SJCRH30 (cell line): Measurements from ENCODE around the gene RAB40C. TPM values are rescaled to one million over a fixed set of nuclear protein-coding genes. Genes with fewer than 3 reads are reported as not detected.

Experiments used
- DNase-seq, 2 experiments: peaks; one replicate each; pipeline ENCODE4 v3.0.0-alpha.2; 2015 to 2020
- H3K27ac ChIP-seq: fragments of 250-450 bp; sonication (Bioruptor Pico); 2 replicates; pipeline ENCODE4 v1.5.1; 2020; ENCODE audit warnings: mild to moderate bottlenecking, moderate library complexity
- H3K27me3 ChIP-seq: fragments of 250-450 bp; sonication (Bioruptor Pico); 2 replicates; pipeline ENCODE4 v1.5.1; 2020; ENCODE audit warnings: mild to moderate bottlenecking, moderate library complexity
- H3K36me3 ChIP-seq: fragments of 250-450 bp; sonication (Bioruptor Pico); 2 replicates; pipeline ENCODE4 v1.5.1; 2020; ENCODE audit warnings: mild to moderate bottlenecking, moderate library complexity
- H3K4me1 ChIP-seq: fragments of 250-450 bp; sonication (Bioruptor Pico); 2 replicates; pipeline ENCODE4 v1.5.1; 2020; ENCODE audit warnings: mild to moderate bottlenecking, moderate library complexity
- H3K4me3 ChIP-seq: fragments of 250-450 bp; sonication (Bioruptor Pico); 2 replicates; pipeline ENCODE4 v1.5.1; 2020; ENCODE audit warnings: mild to moderate bottlenecking, moderate library complexity
- H3K9me3 ChIP-seq: fragments of 250-450 bp; sonication (Bioruptor Pico); replicated peaks from 2 replicates; pipeline ENCODE4 v1.5.1; 2020; ENCODE audit warnings: mild to moderate bottlenecking, moderate library complexity
- total RNA-seq: library from RNA; depleted of rRNA; stranded (reverse); fragments of >200 nt; shearing (Covaris generic); gene quantifications from 2 replicates; pipeline ENCODE4 v1.2.3, GENCODE V29; 2014

RAB40C gene
- total RNA-seq, 1 experiment from 2014 or later = 14.4 TPM

DNA sequence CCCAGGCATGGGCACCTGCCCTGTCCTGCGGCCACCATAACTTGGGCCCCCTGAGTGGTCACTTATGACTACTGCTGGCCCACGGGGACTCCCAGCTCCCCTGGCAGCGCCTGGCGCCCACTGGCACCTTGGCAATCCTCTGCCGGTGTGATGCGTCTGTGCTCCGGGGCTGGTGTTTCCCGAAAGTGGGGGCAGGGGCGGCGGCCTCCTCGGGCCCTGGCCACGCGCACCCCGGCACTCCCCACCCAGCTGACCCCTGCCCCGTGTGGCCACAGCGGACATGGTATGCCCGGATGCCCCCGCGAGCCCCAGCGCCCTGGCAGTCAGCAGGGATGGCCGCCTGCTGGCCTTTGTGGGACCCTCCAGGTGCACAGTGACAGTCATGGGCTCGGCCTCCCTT lies 67.6 kb downstream of the RAB40C start:
- no peak overlapping the region for H3K27ac ChIP-seq
- H3K36me3 ChIP-seq = no peaks in the 10 kb centered on the region; the same call in 1 of the 2 replicates
- H3K27me3 ChIP-seq = no peaks in the 10 kb centered on the region
- no peak for DNase-seq
- no peaks in the 10 kb centered on the region for H3K9me3 ChIP-seq
- no peaks in the 10 kb centered on the region for H3K4me1 ChIP-seq
- H3K4me3 ChIP-seq = no peak overlapping the region

DNA sequence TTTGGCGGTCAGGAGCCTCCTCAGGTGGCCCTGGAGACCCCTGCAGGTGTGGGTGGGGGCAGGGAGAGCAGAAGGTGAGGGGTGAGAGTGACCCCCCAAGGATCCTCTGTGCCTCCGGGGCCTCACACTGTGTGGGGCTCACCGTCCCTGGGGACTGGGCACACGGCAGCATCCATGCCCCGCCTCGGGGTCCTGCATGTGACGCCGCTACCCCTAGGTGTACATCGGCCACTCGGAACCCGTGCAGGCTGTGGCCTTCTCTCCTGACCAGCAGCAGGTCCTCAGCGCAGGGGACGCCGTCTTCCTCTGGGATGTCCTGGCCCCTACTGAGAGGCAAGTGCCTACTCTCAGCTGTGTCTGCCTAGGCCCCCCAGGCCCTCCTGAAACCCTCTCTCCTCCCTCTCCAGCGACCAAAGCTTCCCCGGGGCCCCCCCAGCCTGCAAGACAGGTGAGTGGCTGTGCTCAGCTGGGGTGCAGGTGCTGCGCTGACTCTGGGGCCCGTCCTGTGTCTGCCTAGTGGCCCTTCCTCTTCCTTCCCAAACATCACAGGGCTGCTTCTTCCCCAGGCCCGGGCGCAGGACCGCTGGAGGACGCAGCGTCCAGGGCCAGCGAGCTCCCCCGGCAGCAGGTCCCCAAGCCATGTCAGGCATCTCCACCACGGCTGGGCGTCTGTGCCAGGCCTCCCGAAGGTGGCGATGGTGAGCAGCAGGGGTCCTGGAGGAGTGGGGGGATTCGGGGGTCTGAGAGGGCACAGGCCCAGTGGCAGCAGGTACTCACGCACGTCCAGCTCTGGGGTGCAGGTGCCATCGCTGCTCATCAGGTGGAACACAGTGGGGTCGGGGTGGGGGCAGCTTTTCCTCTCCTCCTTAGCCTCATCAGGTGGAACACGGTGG lies 69.1 kb downstream of the RAB40C start:
- H3K4me1 ChIP-seq = no peaks in the 10 kb centered on the region
- no peaks in the 10 kb centered on the region for H3K9me3 ChIP-seq
- no peak overlapping the region for H3K27ac ChIP-seq
- H3K36me3 ChIP-seq = no peaks in the 10 kb centered on the region; the same call in 1 of the 2 replicates
- H3K4me3 ChIP-seq = no peak overlapping the region
- no peaks in the 10 kb centered on the region for H3K27me3 ChIP-seq
- DNase-seq = no peak

DNA sequence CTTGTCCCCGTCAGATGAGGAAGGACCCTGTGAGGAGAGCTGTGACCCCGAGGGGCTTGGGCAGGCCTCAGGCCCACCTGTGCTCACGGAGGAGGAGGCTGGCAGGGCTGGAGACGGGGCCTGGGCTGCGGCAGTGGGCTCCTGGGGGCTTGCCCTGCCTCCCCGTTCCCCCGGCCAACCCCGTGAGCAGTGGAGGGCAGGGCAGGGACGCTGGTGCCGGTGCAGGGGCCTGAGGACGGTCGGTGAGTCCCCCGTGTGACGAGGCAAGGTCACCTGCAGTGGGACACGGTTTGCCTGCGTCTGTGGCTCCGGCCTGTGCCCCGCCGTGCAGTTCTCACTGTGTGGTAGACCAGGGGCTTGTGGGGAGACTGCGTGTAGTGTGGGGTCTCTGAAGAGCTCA lies 69.8 kb downstream of the RAB40C start:
- no peaks in the 10 kb centered on the region for H3K9me3 ChIP-seq
- no peak overlapping the region for H3K27ac ChIP-seq
- no peaks in the 10 kb centered on the region; the same call in 1 of the 2 replicates for H3K36me3 ChIP-seq

DNA sequence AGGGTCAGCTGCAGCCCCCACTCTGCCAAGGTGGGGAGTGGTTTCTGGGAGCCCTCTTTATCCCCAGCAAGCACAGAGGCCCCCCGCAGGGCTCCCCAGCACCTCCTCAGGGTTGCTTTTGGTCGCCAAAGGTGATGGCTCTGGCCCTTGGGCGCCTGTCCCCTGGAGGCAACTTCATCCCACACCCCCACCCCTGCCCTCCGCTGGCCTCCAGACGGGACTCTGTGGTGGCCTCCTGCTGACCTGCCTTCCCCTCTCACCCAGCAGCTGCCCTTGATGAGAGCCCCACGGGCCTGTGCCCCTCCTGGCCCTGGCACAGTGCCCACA lies 70.2 kb downstream of the RAB40C start:
- Histone ChIP-seq H3K27ac (no peak overlapping the region), H3K4me3 (no peak overlapping the region), H3K9me3 (no peaks in the 10 kb centered on the region), H3K27me3 (no peaks in the 10 kb centered on the region), H3K4me1 (no peaks in the 10 kb centered on the region), H3K36me3 (no peaks in the 10 kb centered on the region; the same call in 1 of the 2 replicates)
- DNase-seq = no peak

More for the DNA sequence above, 69.8 kb downstream of the RAB40C start:
- no peak overlapping the region for H3K4me3 ChIP-seq
- DNase-seq = no peak
- no peaks in the 10 kb centered on the region for H3K4me1 ChIP-seq
- H3K27me3 ChIP-seq = no peaks in the 10 kb centered on the region

DNA sequence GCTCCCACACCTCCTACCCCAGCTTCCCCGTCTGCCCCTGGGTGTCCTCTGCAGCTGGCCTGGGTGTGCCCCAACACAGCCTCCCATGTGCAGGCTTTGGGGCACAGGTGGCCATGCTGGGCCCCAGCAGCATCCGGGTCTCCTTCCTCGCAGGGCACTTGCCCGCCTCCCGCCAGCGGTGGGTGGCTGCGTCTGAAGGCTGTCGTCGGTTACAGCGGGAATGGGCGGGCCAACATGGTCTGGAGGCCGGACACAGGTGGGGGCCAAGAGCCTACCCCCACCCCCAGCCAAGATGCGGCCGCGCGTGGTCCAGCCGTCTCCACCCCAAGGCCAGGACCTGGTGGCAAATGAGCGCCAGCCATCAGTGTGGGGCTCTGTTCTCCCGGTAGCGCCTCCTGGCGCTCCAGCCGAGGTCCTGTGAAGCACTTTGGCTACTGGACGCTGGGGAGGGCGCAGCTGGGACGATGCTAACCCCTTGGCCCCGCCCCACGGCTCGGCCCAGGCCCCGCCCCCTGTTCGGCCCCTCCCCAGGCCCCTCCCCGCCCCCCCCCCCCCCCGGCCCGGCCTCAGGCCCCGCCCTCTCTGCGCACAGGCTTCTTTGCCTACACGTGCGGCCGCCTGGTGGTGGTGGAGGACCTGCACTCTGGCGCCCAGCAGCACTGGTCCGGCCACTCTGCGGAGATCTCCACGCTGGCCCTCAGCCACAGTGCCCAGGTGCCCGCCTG lies 70.8 kb downstream of the RAB40C start:
- no peaks in the 10 kb centered on the region for H3K4me1 ChIP-seq
- no peaks in the 10 kb centered on the region for H3K9me3 ChIP-seq
- no peaks in the 10 kb centered on the region for H3K27me3 ChIP-seq
- H3K36me3 ChIP-seq = no peaks in the 10 kb centered on the region; the same call in 1 of the 2 replicates
- H3K27ac ChIP-seq = no peak overlapping the region
- DNase-seq = peak; percentile 59 to 66
- H3K4me3 ChIP-seq = peak overlapping the region; percentile 26; the same call in 1 of the 2 replicates

DNA sequence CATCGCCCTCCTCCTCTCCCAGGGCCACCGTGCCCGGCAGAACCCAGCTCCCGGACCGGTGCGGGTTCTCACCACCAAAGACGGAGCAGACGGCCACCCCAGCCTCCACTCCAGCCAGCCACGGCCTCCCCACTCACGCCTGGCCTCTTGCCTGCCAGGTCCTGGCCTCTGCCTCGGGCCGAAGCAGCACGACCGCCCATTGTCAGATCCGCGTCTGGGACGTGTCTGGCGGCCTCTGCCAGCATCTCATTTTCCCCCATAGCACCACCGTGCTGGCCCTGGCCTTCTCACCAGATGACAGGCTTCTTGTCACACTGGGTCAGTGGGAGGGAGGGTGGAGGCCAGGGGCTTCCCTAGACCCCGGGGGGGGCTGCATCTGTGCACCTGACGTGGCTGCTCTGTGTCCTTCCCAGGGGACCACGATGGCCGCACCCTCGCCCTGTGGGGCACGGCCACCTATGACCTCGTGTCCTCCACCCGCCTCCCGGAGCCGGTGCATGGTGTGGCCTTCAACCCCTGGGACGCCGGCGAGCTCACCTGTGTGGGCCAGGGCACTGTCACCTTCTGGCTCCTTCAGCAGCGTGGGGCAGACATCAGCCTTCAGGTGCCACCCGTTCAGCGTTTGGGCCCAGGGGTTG lies 71.4 kb downstream of the RAB40C start:
- Histone ChIP-seq H3K4me1 (no peaks in the 10 kb centered on the region), H3K27me3 (no peaks in the 10 kb centered on the region), H3K27ac (no peak overlapping the region), H3K4me3 (no peak overlapping the region), H3K9me3 (no peaks in the 10 kb centered on the region), H3K36me3 (no peaks in the 10 kb centered on the region; the same call in 1 of the 2 replicates)
- no peak for DNase-seq

DNA sequence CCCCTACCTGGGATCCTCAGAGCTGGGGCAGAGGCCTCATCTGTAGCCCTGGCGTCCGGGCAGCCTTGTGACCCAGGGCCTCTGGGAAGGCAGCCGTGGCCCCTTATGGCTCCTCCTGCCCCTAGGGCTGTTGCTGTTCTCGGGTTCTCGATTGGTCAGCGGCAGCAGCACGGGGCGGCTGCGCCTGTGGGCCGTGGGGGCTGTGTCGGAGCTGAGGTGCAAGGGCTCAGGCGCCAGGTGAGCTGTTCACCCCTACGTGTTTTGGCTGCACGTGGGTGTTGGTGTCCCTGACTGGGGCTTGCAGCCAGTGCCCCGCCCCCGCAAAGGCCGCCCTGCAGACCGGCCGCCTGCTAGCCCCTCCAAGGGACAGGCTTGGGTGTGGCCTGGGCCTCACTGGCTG lies 72.2 kb downstream of the RAB40C start:
- Histone ChIP-seq H3K36me3 (no peaks in the 10 kb centered on the region; the same call in 1 of the 2 replicates), H3K9me3 (no peaks in the 10 kb centered on the region), H3K27me3 (no peaks in the 10 kb centered on the region), H3K27ac (no peak overlapping the region), H3K4me1 (no peaks in the 10 kb centered on the region), H3K4me3 (no peak overlapping the region)
- no peak for DNase-seq

DNA sequence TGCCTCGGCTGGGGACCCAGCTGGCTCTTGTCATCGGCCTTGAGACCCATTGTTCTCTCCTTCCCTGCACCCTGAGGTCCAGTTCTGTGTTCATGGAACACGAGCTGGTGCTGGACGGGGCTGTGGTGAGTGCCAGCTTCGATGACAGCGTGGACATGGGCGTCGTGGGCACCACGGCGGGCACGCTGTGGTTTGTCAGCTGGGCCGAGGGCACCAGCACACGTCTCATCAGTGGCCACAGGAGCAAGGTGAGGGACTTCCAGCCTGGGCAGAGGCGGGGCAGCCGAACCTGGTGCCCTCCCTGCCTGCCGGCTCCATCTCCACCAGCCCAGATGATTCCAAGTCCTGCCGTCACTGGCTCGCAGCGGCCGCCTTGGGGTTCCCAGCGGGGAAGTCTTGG lies 72.7 kb downstream of the RAB40C start:
- no peak for DNase-seq
- no peaks in the 10 kb centered on the region; the same call in 1 of the 2 replicates for H3K36me3 ChIP-seq
- H3K27me3 ChIP-seq = no peaks in the 10 kb centered on the region
- no peaks in the 10 kb centered on the region for H3K4me1 ChIP-seq
- no peak overlapping the region for H3K27ac ChIP-seq
- no peak overlapping the region for H3K4me3 ChIP-seq
- H3K9me3 ChIP-seq = no peaks in the 10 kb centered on the region

DNA sequence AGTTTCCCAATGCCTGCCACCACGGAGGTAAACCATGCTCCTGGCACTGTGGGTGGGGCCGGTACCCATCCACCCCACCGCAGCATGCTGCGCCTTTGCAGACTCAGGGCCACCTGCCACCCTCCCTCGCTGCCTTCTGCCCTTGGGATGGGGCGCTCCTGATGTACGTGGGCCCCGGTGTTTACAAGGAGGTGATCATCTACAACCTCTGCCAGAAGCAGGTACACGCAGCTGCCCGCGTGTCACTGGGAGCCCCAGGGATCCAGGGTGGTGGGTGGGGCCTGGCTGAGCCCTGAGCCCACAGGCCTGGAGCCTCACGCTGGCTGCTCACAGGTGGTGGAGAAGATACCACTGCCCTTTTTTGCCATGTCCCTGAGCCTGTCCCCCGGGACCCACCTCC lies 76.7 kb downstream of the RAB40C start:
- H3K9me3 ChIP-seq = no peaks in the 10 kb centered on the region
- H3K4me1 ChIP-seq = peaks cover 5% of the 10 kb centered on the region; the same call in 1 of the 2 replicates
- H3K27me3 ChIP-seq = no peaks in the 10 kb centered on the region
- no peak overlapping the region for H3K4me3 ChIP-seq
- DNase-seq = no peak
- H3K27ac ChIP-seq = no peak overlapping the region
- H3K36me3 ChIP-seq = peaks cover 14% of the 10 kb centered on the region

DNA sequence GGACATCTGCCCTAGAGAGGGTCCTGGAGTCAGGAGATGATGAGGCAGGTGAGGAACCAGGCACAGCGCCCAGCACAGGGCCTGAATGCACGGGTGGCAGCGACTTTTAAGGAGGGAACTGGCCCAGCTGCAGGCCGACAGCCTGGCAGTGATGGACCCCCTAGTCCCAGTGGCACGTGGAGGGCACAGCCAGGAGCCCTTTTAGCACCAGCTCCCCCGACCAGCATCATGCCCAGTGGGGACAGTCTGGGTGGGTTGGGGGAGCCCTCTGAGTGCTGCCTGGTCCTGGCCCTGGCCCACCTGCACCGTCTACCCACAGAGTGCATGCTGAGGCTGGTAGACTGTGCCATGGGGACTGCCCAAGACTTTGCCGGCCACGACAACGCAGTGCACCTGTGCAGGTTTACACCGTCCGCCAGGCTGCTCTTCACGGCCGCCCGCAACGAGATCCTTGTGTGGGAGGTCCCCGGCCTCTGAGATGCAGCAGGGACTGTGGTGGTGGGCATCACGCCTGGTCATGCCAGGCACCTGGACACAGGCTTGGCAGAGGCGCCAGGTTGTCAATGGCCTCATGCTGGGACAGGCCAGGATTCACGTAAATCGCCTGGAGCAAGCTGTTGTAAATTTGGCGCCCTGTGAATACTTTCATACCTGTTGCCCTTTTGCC lies 77.4 kb downstream of the RAB40C start:
- no peak overlapping the region for H3K27ac ChIP-seq
- no peaks in the 10 kb centered on the region for H3K9me3 ChIP-seq
- DNase-seq = no peak
- peak overlapping the region; percentile 88 for H3K4me3 ChIP-seq
- no peaks in the 10 kb centered on the region for H3K27me3 ChIP-seq
- peaks cover 5% of the 10 kb centered on the region; the same call in 1 of the 2 replicates for H3K4me1 ChIP-seq
- peaks cover 19% of the 10 kb centered on the region for H3K36me3 ChIP-seq

DNA sequence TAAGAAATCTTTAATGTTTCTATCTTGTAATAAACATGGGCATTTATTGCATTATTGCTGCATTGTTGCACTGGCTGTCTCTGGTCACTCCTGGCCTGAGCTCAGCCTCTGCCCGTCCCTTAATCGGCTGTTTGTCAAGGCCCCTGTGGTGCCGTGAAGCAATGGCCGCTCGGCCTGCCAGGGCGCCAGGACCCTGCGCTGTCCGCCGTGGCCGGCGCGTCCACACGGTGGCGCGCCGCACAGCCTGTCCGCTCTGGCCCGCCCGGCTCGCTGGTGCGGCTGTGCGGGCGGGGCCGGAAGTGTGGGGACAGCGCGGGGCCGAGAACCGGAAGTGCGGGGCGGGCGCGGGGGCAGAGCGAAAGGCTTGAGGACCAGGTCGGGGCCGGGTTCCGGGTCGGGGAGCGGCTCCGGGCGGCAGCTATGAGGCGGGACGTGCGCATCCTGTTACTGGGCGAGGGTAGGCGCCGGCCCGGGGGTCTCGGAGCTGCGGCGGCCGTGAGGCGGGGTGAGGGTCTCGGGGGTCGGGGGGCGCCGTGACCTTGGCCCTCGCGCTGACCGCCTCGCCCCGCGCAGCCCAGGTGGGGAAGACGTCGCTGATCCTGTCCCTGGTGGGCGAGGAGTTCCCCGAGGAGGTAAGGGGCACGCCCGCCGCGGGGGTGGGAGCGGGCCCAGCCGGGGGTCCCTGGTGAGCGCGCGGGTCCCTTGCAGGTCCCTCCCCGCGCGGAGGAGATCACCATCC lies 78.1 kb downstream of the RAB40C start, which contains the start of gene RHOT2:
Gene RHOT2, plus strand, starts transcription at position 353 of the 739 bp plus-strand sequence. Its CDS starts 68 bp downstream, at position 421.
- Histone ChIP-seq H3K4me1 (peaks cover 5% of the 10 kb centered on the region; the same call in 1 of the 2 replicates), H3K9me3 (no peaks in the 10 kb centered on the region), H3K4me3 (peak within 1 kb of the TSS; percentile 88), H3K27me3 (no peaks in the 10 kb centered on the region), H3K36me3 (peaks cover 26% of the 10 kb centered on the region), H3K27ac (peak within 1 kb of the TSS; percentile 39; the same call in 1 of the 2 replicates)
- peak; percentile 89 to 92 for DNase-seq

DNA sequence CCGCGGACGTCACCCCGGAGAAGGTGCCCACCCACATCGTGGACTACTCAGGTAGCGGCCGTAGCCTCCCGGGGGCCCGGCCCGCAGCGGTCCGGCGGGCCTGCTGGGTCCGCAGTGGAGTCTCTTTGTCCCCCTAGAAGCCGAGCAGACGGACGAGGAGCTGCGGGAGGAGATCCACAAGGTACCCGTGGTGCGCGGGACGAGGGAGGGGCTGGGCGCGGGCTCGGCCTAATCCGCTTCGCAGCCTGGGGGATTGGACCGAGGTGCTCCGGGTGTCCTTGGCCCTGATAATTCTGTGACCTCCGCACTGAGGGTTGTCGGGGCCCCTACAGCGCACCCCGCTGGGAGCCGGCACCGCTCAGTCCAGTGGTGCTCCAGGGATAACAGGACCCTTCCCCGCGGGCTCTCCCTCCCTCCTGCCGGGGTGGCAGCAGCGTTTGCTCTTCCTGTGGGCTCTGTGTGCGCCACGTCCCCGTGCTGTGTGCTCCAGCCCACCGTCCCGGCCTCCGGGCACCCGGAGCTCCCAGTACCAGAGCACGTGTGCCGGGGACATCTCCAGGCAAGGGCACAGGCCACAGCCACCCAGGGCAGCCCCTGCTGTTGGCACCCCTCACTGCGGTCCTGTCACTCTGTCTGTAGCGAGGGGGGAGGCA lies 78.8 kb downstream of the RAB40C start:
- no peaks in the 10 kb centered on the region for H3K9me3 ChIP-seq

DNA sequence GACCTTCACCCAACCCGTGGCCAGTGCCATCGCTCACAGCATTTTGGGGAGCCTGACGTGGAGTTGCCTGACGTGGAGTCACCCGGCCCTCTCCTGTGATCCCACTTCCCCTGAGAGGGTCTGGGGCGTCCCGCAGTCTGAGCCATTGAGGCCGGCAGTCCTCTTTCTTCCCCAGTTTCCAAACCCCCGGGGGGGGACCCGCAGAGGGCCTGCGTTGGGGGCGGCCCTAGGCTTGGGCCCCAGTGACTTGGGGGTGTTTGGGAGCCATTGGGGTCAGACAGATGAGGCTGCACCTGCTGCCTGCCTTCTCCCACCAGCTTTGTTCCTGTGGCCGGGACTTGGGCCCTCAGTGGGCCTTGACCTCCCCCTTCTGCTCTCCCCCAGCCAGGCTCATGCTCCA lies 79.8 kb downstream of the RAB40C start:
- H3K27ac ChIP-seq = no peak overlapping the region
- H3K36me3 ChIP-seq = peaks cover 41% of the 10 kb centered on the region
- peaks cover 5% of the 10 kb centered on the region; the same call in 1 of the 2 replicates for H3K4me1 ChIP-seq
- no peak overlapping the region for H3K4me3 ChIP-seq
- H3K9me3 ChIP-seq = no peaks in the 10 kb centered on the region
- no peaks in the 10 kb centered on the region for H3K27me3 ChIP-seq
- no peak for DNase-seq

More for the DNA sequence above, 78.8 kb downstream of the RAB40C start:
- Histone ChIP-seq H3K4me3 (peak overlapping the region; percentile 88), H3K4me1 (peaks cover 5% of the 10 kb centered on the region; the same call in 1 of the 2 replicates), H3K36me3 (peaks cover 33% of the 10 kb centered on the region), H3K27me3 (no peaks in the 10 kb centered on the region), H3K27ac (peak overlapping the region; percentile 39; the same call in 1 of the 2 replicates)
- DNase-seq = no peak
